Mesendoderm (in vitro differentiated cells): ENCODE results near the gene CABCOCO1.
"Not testable (repeated sequence)": the region's sequence is repeated elsewhere in the genome, so short reads cannot be mapped to it uniquely, and the experiment has no call there.

Experiments used
- DNase-seq: peaks from one replicate; pipeline ENCODE4 v3.0.0; 2013
- H2AK5ac ChIP-seq: 2 replicates; pipeline ENCODE4 v1.6.1; 2013; ENCODE audit warnings: low read length, inconsistent platforms
- H2BK120ac ChIP-seq: 2 replicates; pipeline ENCODE4 v1.6.1; 2013; ENCODE audit warnings: low read depth, mild to moderate bottlenecking, low read length, moderate library complexity, mixed read lengths
- H2BK15ac ChIP-seq: replicated peaks from 2 replicates; pipeline ENCODE4 v1.6.1; 2013; ENCODE audit warnings: low read depth, mild to moderate bottlenecking, moderate library complexity
- H2BK5ac ChIP-seq: 2 replicates; pipeline ENCODE4 v1.6.1; 2013; ENCODE audit warnings: low read length, inconsistent platforms
- H3K18ac ChIP-seq: 2 replicates; pipeline ENCODE4 v1.6.1; 2013; ENCODE audit warnings: mild to moderate bottlenecking, low read length, mixed read lengths
- H3K23ac ChIP-seq: one replicate; pipeline ENCODE4 v1.6.1; 2013; ENCODE audit warnings: low read length
- H3K27ac ChIP-seq: 2 replicates; pipeline ENCODE4 v1.5.1; 2013; ENCODE audit warnings: low read depth, mild to moderate bottlenecking, inconsistent platforms, low read length, moderate library complexity
- H3K27me3 ChIP-seq: 2 replicates; pipeline ENCODE4 v1.6.1; 2013; ENCODE audit warnings: low read length, control low read depth, mild to moderate bottlenecking, inconsistent platforms; ENCODE audit not compliant: insufficient read depth, poor library complexity
- H3K36me3 ChIP-seq: 2 replicates; pipeline ENCODE4 v1.6.1; 2013; ENCODE audit warnings: low read length, inconsistent platforms; ENCODE audit not compliant: control insufficient read depth, insufficient read depth
- H3K4ac ChIP-seq: one replicate; pipeline ENCODE4 v1.6.1; 2013; ENCODE audit warnings: low read depth, mild to moderate bottlenecking, low read length, moderate library complexity
- H3K4me1 ChIP-seq: 2 replicates; pipeline ENCODE4 v1.6.1; 2013; ENCODE audit warnings: low read depth, low read length, inconsistent platforms; ENCODE audit not compliant: control insufficient read depth
- H3K4me2 ChIP-seq: 2 replicates; pipeline ENCODE4 v1.6.1; 2013; ENCODE audit warnings: low read length
- H3K4me3 ChIP-seq: 2 replicates; pipeline ENCODE4 v1.5.1; 2013; ENCODE audit warnings: mild to moderate bottlenecking, low read length
- H3K56ac ChIP-seq: one replicate; pipeline ENCODE4 v1.6.1; 2013; ENCODE audit warnings: low read length
- H3K79me1 ChIP-seq: 2 replicates; pipeline ENCODE4 v1.6.1; 2013; ENCODE audit warnings: low read length, inconsistent platforms
- H3K79me2 ChIP-seq: 2 replicates; pipeline ENCODE4 v1.6.1; 2013; ENCODE audit warnings: mild to moderate bottlenecking, low read length; ENCODE audit not compliant: control insufficient read depth, insufficient read depth
- H3K9ac ChIP-seq: 2 replicates; pipeline ENCODE4 v1.6.1; 2013; ENCODE audit warnings: low read length, inconsistent platforms
- H4K5ac ChIP-seq: one replicate; pipeline ENCODE4 v1.6.1; 2013; ENCODE audit warnings: low read length
- H4K8ac ChIP-seq: one replicate; pipeline ENCODE4 v1.6.1; 2013; ENCODE audit warnings: low read depth, mild to moderate bottlenecking, control low read depth, low read length, moderate library complexity
- WGBS: extraction: QIAGEN DNeasy Blood & Tissue Kit; methylation state at CpG from one replicate; pipeline ENCODE4 v1.1.7; 2013; ENCODE audit warnings: low lambda C conversion rate, missing lambda C conversion rate; ENCODE audit not compliant: insufficient coverage; ENCODE audit errors: extremely low coverage; 5-methylcytosine and 5-hydroxymethylcytosine counted together

CABCOCO1 gene

GRCh38 chr10:61701706-61702105 is 39.0 kb downstream of the CABCOCO1 start:
- no peak for DNase-seq
- H3K79me1 ChIP-seq: no peaks in the 10 kb centered on the region
- WGBS: no CpG with 5 or more reads among the region's 2 CpGs

DNA sequence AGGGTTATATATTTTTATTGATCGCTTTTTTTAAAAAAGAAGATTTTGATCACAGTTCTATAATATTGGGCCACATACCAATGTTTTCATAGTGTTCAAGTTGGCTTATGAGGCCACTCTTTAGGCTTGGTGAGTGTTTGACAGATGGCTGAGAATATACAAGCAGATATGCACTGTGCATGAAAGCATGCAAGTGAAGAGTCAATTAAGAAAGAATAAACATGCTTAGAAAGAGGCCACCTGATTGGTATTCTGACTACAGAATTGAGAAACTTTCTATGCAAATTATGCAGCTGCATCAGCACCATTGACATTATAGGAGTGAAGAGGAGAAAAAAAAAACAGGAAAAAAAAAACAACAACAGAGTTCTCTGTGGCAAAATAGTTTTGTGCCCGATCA is 39.9 kb downstream of the CABCOCO1 start:
- Histone ChIP-seq H3K4me1 (no peaks in the 10 kb centered on the region), H3K23ac (no peak overlapping the region), H4K8ac (no peak overlapping the region), H2AK5ac (no peak overlapping the region), H3K27me3 (no peaks in the 10 kb centered on the region), H2BK120ac (no peak overlapping the region), H3K79me2 (no peaks in the 10 kb centered on the region), H3K4me2 (no peak overlapping the region), H2BK15ac (no peak overlapping the region), H3K4me3 (no peak overlapping the region), H2BK5ac (no peak overlapping the region), H3K18ac (no peak overlapping the region), H3K79me1 (no peaks in the 10 kb centered on the region), H3K4ac (no peak overlapping the region), H4K5ac (no peak overlapping the region), H3K9ac (no peak overlapping the region), H3K56ac (no peak overlapping the region), H3K27ac (no peak overlapping the region), H3K36me3 (no peaks in the 10 kb centered on the region)
- no CpG with 5 or more reads among the region's 2 CpGs for WGBS
- no peak for DNase-seq

More at GRCh38 chr10:61701706-61702105, 39.0 kb downstream of the CABCOCO1 start:
- H3K4me2 ChIP-seq: no peak overlapping the region
- no peak overlapping the region for H2AK5ac ChIP-seq
- H3K27me3 ChIP-seq: no peaks in the 10 kb centered on the region
- H2BK5ac ChIP-seq: no peak overlapping the region
- no peak overlapping the region for H3K27ac ChIP-seq
- H3K36me3 ChIP-seq: no peaks in the 10 kb centered on the region
- H3K4me1 ChIP-seq: no peaks in the 10 kb centered on the region
- no peak overlapping the region for H4K8ac ChIP-seq
- no peak overlapping the region for H3K18ac ChIP-seq
- H4K5ac ChIP-seq: no peak overlapping the region
- H3K4ac ChIP-seq: no peak overlapping the region
- no peak overlapping the region for H3K23ac ChIP-seq
- H2BK15ac ChIP-seq: no peak overlapping the region
- no peak overlapping the region for H3K4me3 ChIP-seq
- H3K56ac ChIP-seq: no peak overlapping the region
- no peak overlapping the region for H3K9ac ChIP-seq
- H2BK120ac ChIP-seq: no peak overlapping the region
- no peaks in the 10 kb centered on the region for H3K79me2 ChIP-seq

DNA sequence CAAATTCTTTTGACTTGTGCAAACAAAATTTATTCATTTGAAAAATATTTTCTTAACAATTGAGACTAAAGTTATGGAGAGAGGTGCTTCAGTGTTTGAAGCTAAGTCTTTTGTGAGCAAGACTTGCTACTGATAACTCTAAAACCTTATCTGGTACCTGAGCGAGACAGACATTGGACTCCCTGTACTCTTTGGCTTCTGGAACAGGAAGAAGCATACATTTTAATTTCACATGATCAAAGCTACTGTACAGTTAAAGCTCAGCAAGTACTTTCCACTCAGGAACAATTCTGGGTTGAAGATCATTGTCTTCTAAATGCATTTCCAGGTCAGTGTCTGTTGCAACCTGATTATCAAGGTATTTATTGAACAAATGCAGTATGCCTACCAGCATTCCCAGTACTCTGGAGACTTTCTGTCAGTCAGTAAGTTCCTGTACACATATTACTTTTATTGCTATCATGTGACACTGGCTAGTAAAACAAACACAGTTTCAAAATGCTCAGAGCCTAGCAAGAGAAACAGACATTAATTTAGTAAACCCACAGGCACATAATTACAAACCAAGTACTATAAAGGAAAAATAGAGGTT is 42.4 kb downstream of the CABCOCO1 start:
- Histone ChIP-seq H3K18ac (no peak overlapping the region), H4K8ac (no peak overlapping the region), H3K79me2 (no peaks in the 10 kb centered on the region), H3K4ac (no peak overlapping the region), H3K4me3 (no peak overlapping the region), H3K9ac (no peak overlapping the region), H3K79me1 (no peaks in the 10 kb centered on the region), H4K5ac (no peak overlapping the region), H2AK5ac (no peak overlapping the region), H2BK5ac (no peak overlapping the region), H2BK15ac (no peak overlapping the region), H3K4me1 (no peaks in the 10 kb centered on the region), H3K27ac (no peak overlapping the region), H3K27me3 (no peaks in the 10 kb centered on the region), H2BK120ac (no peak overlapping the region), H3K56ac (no peak overlapping the region), H3K4me2 (no peak overlapping the region), H3K23ac (no peak overlapping the region), H3K36me3 (no peaks in the 10 kb centered on the region)
- no peak for DNase-seq
- no CpG with 5 or more reads among the region's 1 CpG for WGBS

GRCh38 chr10:61708846-61709245 is 46.1 kb downstream of the CABCOCO1 start:
- WGBS: no CpG with 5 or more reads among the region's 2 CpGs
- Histone ChIP-seq H3K18ac (no peak overlapping the region), H3K27me3 (no peaks in the 10 kb centered on the region), H2AK5ac (no peak overlapping the region), H3K79me2 (no peaks in the 10 kb centered on the region), H4K8ac (no peak overlapping the region), H3K9ac (no peak overlapping the region), H3K79me1 (no peaks in the 10 kb centered on the region), H3K23ac (no peak overlapping the region), H3K4me1 (no peaks in the 10 kb centered on the region), H3K4me2 (no peak overlapping the region), H3K4me3 (no peak overlapping the region), H3K36me3 (no peaks in the 10 kb centered on the region), H4K5ac (no peak overlapping the region), H3K4ac (no peak overlapping the region), H3K56ac (no peak overlapping the region), H2BK15ac (no peak overlapping the region), H2BK5ac (no peak overlapping the region), H2BK120ac (no peak overlapping the region), H3K27ac (no peak overlapping the region)
- no peak for DNase-seq

DNA sequence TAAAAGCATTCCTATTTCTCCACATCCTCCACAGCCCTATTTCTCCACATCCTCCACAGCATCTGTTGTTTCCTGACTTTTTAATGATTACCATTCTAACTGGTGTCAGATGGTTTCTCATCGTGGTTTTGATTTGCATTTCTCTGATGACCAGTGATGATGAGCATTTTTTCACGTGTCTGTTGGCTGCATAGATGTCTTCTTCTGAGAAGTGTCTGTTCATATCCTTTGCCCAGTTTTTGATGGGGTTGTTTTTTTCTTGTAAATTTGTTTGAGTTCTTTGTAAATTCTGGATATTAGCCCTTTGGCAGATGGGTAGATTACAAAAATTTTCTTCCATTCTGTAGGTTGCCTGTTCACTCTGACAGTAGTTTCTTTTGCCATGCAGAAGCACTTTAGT is 49.4 kb downstream of the CABCOCO1 start:
- H3K79me2 ChIP-seq, H3K9ac ChIP-seq, H3K4ac ChIP-seq, H3K36me3 ChIP-seq, H3K4me1 ChIP-seq, H3K4me2 ChIP-seq, H3K27me3 ChIP-seq, H2AK5ac ChIP-seq, H3K79me1 ChIP-seq, H4K5ac ChIP-seq, H3K4me3 ChIP-seq, H2BK120ac ChIP-seq, H3K56ac ChIP-seq, H3K23ac ChIP-seq, DNase-seq, H4K8ac ChIP-seq, H2BK5ac ChIP-seq, H3K18ac ChIP-seq, H3K27ac ChIP-seq, H2BK15ac ChIP-seq: not testable (repeated sequence)
- no CpG with 5 or more reads among the region's 2 CpGs for WGBS

- not testable (repeated sequence) for H3K79me1 ChIP-seq, H3K36me3 ChIP-seq, H4K8ac ChIP-seq, H3K4ac ChIP-seq, H3K79me2 ChIP-seq, H3K4me2 ChIP-seq, H3K27ac ChIP-seq, H4K5ac ChIP-seq, H3K4me1 ChIP-seq, H3K9ac ChIP-seq, H2AK5ac ChIP-seq, H2BK5ac ChIP-seq, H3K23ac ChIP-seq, H2BK120ac ChIP-seq, H2BK15ac ChIP-seq, H3K4me3 ChIP-seq, H3K27me3 ChIP-seq, DNase-seq, H3K18ac ChIP-seq, H3K56ac ChIP-seq
- no CpG with 5 or more reads among the region's 6 CpGs for WGBS
Measured at GRCh38 chr10:61719475-61719874, 56.7 kb downstream of the CABCOCO1 start.
